NT2/D1 (cell line): Measurements from ENCODE around the gene FTL.

ENCODE experiments used
- SUZ12 ChIP-seq: IDR thresholded peaks from 2 replicates; pipeline ENCODE4 v1.6.1; 2011; ENCODE audit not compliant: insufficient read length, insufficient read depth; ENCODE audit errors: extremely low read depth
- ZNF274 ChIP-seq: IDR thresholded peaks from 2 replicates; pipeline ENCODE4 v1.6.1; 2011; ENCODE audit warnings: mild to moderate bottlenecking, low read depth, low read length

GRCh38 chr19:48961673-48962028 is 3.5 kb upstream of the FTL start:
- TF ChIP-seq ZNF274 (no peak), SUZ12 (no peak)
